Dedifferentiated amniotic fluid mesenchymal stem cell (primary cell): ENCODE measurements around the gene TEN1.
"Not testable (repeated sequence)": the region's sequence is repeated elsewhere in the genome, so short reads cannot be mapped to it uniquely, and the experiment has no call there.

Experiments used
- DNase-seq: peaks from one replicate; pipeline ENCODE4 v3.0.0-alpha.2; 2016; ENCODE audit errors: extremely low spot score

The TEN1 gene

GRCh38 chr17:76025294-76025693 lies 46.3 kb downstream of the TEN1 start:
- no peak for DNase-seq

GRCh38 chr17:76026714-76027158 lies 47.7 kb downstream of the TEN1 start:
- DNase-seq, result no peak

- DNase-seq, result no peak
Measured at GRCh38 chr17:76027159-76027839, 48.3 kb downstream of the TEN1 start, which contains the start of gene EVPL. Gene EVPL, minus strand, starts transcription at chr17:76027306. Its CDS starts 108 bp downstream, at chr17:76027198.

- no peak for DNase-seq
Measured at GRCh38 chr17:76032073-76032779, 53.2 kb downstream of the TEN1 start.

GRCh38 chr17:76032780-76033108 lies 53.7 kb downstream of the TEN1 start:
- DNase-seq, result no peak

- no peak for DNase-seq
Measured at GRCh38 chr17:76033139-76033538, 54.1 kb downstream of the TEN1 start.

GRCh38 chr17:76034428-76035350 lies 55.6 kb downstream of the TEN1 start:
- DNase-seq, result no peak

GRCh38 chr17:76036497-76037261 lies 57.6 kb downstream of the TEN1 start:
- no peak for DNase-seq

- DNase-seq, result no peak
Measured at GRCh38 chr17:76038050-76038449, 59.0 kb downstream of the TEN1 start.

- no peak for DNase-seq
Measured at GRCh38 chr17:76039121-76039520, 60.1 kb downstream of the TEN1 start.

- no peak for DNase-seq
Measured at GRCh38 chr17:76040376-76040775, 61.3 kb downstream of the TEN1 start.

- not testable (repeated sequence) for DNase-seq
Measured at GRCh38 chr17:76042868-76043267, 63.8 kb downstream of the TEN1 start.

GRCh38 chr17:76044475-76045007 lies 65.5 kb downstream of the TEN1 start:
- DNase-seq, result not testable (repeated sequence)

- no peak for DNase-seq
Measured at GRCh38 chr17:76046064-76046463, 67.0 kb downstream of the TEN1 start.

- DNase-seq, result no peak
Measured at GRCh38 chr17:76048025-76048605, 69.1 kb downstream of the TEN1 start.

- DNase-seq, result no peak
Measured at GRCh38 chr17:76048711-76049110, 69.7 kb downstream of the TEN1 start.

- no peak for DNase-seq
Measured at GRCh38 chr17:76049239-76049638, 70.2 kb downstream of the TEN1 start.

- DNase-seq, result no peak
Measured at GRCh38 chr17:76049836-76050537, 70.9 kb downstream of the TEN1 start.
